ENCODE data around the gene ARF1. TPM values are rescaled to one million over a fixed set of nuclear protein-coding genes. Genes with fewer than 3 reads are reported as not detected.
A peak's percentile ranks its signal among the peaks of the same experiment; 100 is the strongest.

Gene ARF1
- total RNA-seq, 1 donor from 2014 or later = 240 TPM

- no peaks in the 10 kb centered on the region for H3K36me3 ChIP-seq (ENCODE audit: control insufficient read depth, insufficient read depth, low read length)
- no peak for TF ChIP-seq CTCF (IDR thresholded peaks at IDR 0.05; ENCODE audit: insufficient read depth, low read length, severe bottlenecking)
- peaks cover 6% of the 10 kb centered on the region for H3K27me3 ChIP-seq (ENCODE audit: control insufficient read depth, insufficient read depth, low read length)
- no peak overlapping the region for H3K4me3 ChIP-seq (ENCODE audit: low read depth, low read length)
- DNase-seq (ENCODE audit: low read depth) (no peak), FAIRE-seq (peak; percentile 23)
Observed at GRCh38 chr1:228058172-228058948, 24.1 kb upstream of the ARF1 start.

GRCh38 chr1:228058949-228059633, 23.4 kb upstream of the ARF1 start:
- peak overlapping the region; percentile 43 for H3K4me3 ChIP-seq (ENCODE audit: low read depth, low read length)
- no peaks in the 10 kb centered on the region for H3K36me3 ChIP-seq (ENCODE audit: control insufficient read depth, insufficient read depth, low read length)
- FAIRE-seq (no peak), DNase-seq (ENCODE audit: low read depth) (no peak)
- TF ChIP-seq CTCF (IDR thresholded peaks at IDR 0.05; ENCODE audit: insufficient read depth, low read length, severe bottlenecking) = no peak
- H3K27me3 ChIP-seq (ENCODE audit: control insufficient read depth, insufficient read depth, low read length) = peaks cover 6% of the 10 kb centered on the region

GRCh38 chr1:228059634-228060457, 22.7 kb upstream of the ARF1 start:
- no peak for TF ChIP-seq CTCF (IDR thresholded peaks at IDR 0.05; ENCODE audit: insufficient read depth, low read length, severe bottlenecking)
- no peaks in the 10 kb centered on the region for H3K36me3 ChIP-seq (ENCODE audit: control insufficient read depth, insufficient read depth, low read length)
- H3K4me3 ChIP-seq (ENCODE audit: low read depth, low read length) = peak overlapping the region; percentile 43
- peak; percentile 86 for DNase-seq (ENCODE audit: low read depth)
- peaks cover 6% of the 10 kb centered on the region for H3K27me3 ChIP-seq (ENCODE audit: control insufficient read depth, insufficient read depth, low read length)
- no peak for FAIRE-seq

- Histone ChIP-seq H3K36me3 (ENCODE audit: control insufficient read depth, insufficient read depth, low read length) (no peaks in the 10 kb centered on the region), H3K4me3 (ENCODE audit: low read depth, low read length) (peak overlapping the region; percentile 43), H3K27me3 (ENCODE audit: control insufficient read depth, insufficient read depth, low read length) (peaks cover 6% of the 10 kb centered on the region)
- DNase-seq (ENCODE audit: low read depth) (no peak), FAIRE-seq (no peak)
- peak; percentile 43 for TF ChIP-seq CTCF (IDR thresholded peaks at IDR 0.05; ENCODE audit: insufficient read depth, low read length, severe bottlenecking)
Observed at GRCh38 chr1:228060458-228061190, 21.9 kb upstream of the ARF1 start.

GRCh38 chr1:228061411-228062084, 21.0 kb upstream of the ARF1 start:
- H3K36me3 ChIP-seq (ENCODE audit: control insufficient read depth, insufficient read depth, low read length) = no peaks in the 10 kb centered on the region
- H3K4me3 ChIP-seq (ENCODE audit: low read depth, low read length) = no peak overlapping the region
- TF ChIP-seq CTCF (IDR thresholded peaks at IDR 0.05; ENCODE audit: insufficient read depth, low read length, severe bottlenecking) = no peak
- DNase-seq (ENCODE audit: low read depth) (no peak), FAIRE-seq (no peak)
- peaks cover 7% of the 10 kb centered on the region for H3K27me3 ChIP-seq (ENCODE audit: control insufficient read depth, insufficient read depth, low read length)

All from bronchial epithelial cell (primary cell).